GM20000 (cell line): ENCODE results near the gene CABP2.

Experiments used
- DNase-seq: peaks from one replicate; pipeline ENCODE4 v3.0.0; 2012; ENCODE audit warnings: low spot score
- CTCF ChIP-seq: IDR thresholded peaks from 2 replicates; pipeline ENCODE4 v1.5.1; 2012; ENCODE audit warnings: mild to moderate bottlenecking, control low read depth; ENCODE audit errors: extremely low read depth, missing control alignments

Gene CABP2

GRCh38 chr11:67524480-67524808, 1.2 kb upstream of the CABP2 start:
- DNase-seq = no peak
- no peak for TF ChIP-seq CTCF

- DNase-seq = no peak
- no peak for TF ChIP-seq CTCF
Observed at GRCh38 chr11:67523556-67524479, 572 bp upstream of the CABP2 start.

GRCh38 chr11:67522338-67522737, 908 bp downstream of the CABP2 start:
- DNase-seq = no peak
- TF ChIP-seq CTCF = no peak

- no peak for DNase-seq
- TF ChIP-seq CTCF = no peak
Observed at GRCh38 chr11:67521924-67522323, 1.3 kb downstream of the CABP2 start.

- TF ChIP-seq CTCF = no peak
- DNase-seq = no peak
Observed at GRCh38 chr11:67520856-67521824, 2.1 kb downstream of the CABP2 start.

- no peak for DNase-seq
Observed at GRCh38 chr11:67519726-67520125, 3.5 kb downstream of the CABP2 start.

More at GRCh38 chr11:67519726-67520125, 3.5 kb downstream of the CABP2 start:
- no peak for TF ChIP-seq CTCF
